SK-N-MC (cell line): Measurements from ENCODE around the gene KRTAP5-10.

Experiments
- FOXP2 ChIP-seq: optimal IDR thresholded peaks from 2 replicates; pipeline ENCODE3; 2011; ENCODE audit warnings: mild to moderate bottlenecking, moderate library complexity; ENCODE audit not compliant: insufficient read depth; ENCODE audit errors: extremely low read length, control extremely low read depth
- POLR2AphosphoS5 ChIP-seq: IDR thresholded peaks from 2 replicates; pipeline ENCODE4 v1.6.1; 2012; ENCODE audit warnings: mild to moderate bottlenecking, low read depth, low read length, borderline replicate concordance

DNA sequence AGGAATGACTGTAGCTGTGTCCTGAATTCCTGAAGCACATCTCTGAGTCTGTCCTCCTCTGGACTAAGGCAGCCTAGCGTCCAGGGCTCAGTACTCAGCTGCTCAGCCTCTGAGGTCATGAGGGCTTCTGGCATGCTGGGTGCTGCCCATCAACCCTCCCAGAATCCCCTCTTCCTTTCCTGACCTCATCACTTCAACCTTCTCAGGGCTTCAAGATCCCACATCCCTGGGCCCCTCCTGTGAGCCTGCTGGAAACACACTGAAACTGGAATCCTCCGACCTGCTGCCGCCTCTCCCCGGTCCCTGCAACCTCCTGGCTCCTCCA is 26.7 kb upstream of the KRTAP5-10 start:
- TF ChIP-seq POLR2AphosphoS5 = no peak
- TF ChIP-seq FOXP2 = no peak
